GM19238 (cell line): ENCODE results near the gene PDE9A.

Source experiments
- DNase-seq: peaks from one replicate; pipeline ENCODE4 v3.0.0; 2011; ENCODE audit warnings: low spot score; ENCODE audit not compliant: insufficient read length

PDE9A gene

GRCh38 chr21:42754270-42754933 is 101.0 kb downstream of the PDE9A start:
- no peak for DNase-seq

- DNase-seq: no peak
Observed at GRCh38 chr21:42755031-42755665, 101.7 kb downstream of the PDE9A start.

GRCh38 chr21:42755766-42756579 is 102.6 kb downstream of the PDE9A start:
- DNase-seq: no peak

- no peak for DNase-seq
Observed at GRCh38 chr21:42756580-42757250, 103.3 kb downstream of the PDE9A start.

GRCh38 chr21:42757422-42757821 is 104.0 kb downstream of the PDE9A start:
- DNase-seq: no peak

GRCh38 chr21:42757826-42758655 is 104.6 kb downstream of the PDE9A start:
- no peak for DNase-seq

- no peak for DNase-seq
Observed at GRCh38 chr21:42758721-42759593, 105.5 kb downstream of the PDE9A start.

GRCh38 chr21:42759594-42759927 is 106.1 kb downstream of the PDE9A start:
- no peak for DNase-seq

GRCh38 chr21:42760361-42760950 is 107.0 kb downstream of the PDE9A start:
- no peak for DNase-seq

- no peak for DNase-seq
Observed at GRCh38 chr21:42760951-42761751, 107.7 kb downstream of the PDE9A start.

- no peak for DNase-seq
Observed at GRCh38 chr21:42761776-42762335, 108.4 kb downstream of the PDE9A start.

GRCh38 chr21:42763581-42764442 is 110.4 kb downstream of the PDE9A start:
- no peak for DNase-seq

GRCh38 chr21:42764443-42764760 is 111.0 kb downstream of the PDE9A start:
- no peak for DNase-seq

GRCh38 chr21:42764883-42765282 is 111.5 kb downstream of the PDE9A start:
- no peak for DNase-seq

GRCh38 chr21:42765656-42766055 is 112.2 kb downstream of the PDE9A start:
- no peak for DNase-seq

GRCh38 chr21:42766739-42767560 is 113.5 kb downstream of the PDE9A start:
- DNase-seq: no peak

- DNase-seq: no peak
Observed at GRCh38 chr21:42767561-42767835, 114.1 kb downstream of the PDE9A start.
